IPS-11a (cell line): ENCODE data around the gene KRTAP6-2.

Experiments
- H3K4me3 ChIP-seq: one replicate; pipeline ENCODE4 v1.5.1; 2013; ENCODE audit warnings: low read depth, low read length, control low read depth

Gene KRTAP6-2, protein sequence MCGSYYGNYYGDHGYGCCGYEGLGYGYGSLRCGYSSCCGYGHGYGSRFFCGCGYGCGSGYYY

DNA sequence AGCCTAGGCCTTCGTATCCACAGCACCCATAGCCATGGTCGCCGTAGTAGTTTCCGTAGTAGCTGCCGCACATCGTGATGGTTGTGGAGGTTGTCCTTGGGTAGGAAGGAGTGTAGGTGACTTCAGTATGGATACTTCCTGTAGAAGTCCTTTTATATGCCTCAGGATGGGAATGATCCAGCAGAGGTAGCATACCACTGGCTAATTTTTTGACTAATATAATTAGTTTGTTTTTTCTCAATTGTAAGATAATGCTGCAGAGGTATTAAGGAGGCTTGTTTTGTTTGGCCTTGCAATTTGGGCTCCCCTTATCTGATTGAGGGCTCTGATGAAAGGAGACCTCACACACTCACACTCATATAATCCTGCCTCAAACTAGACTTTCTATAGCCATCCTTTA, at the start of gene KRTAP6-2:
Gene KRTAP6-2, minus strand, starts transcription at position 101 of the 400 bp plus-strand sequence. Its CDS starts 28 bp downstream, at position 73.
- H3K4me3 ChIP-seq: no peak within 1 kb of the TSS

GRCh38 chr21:30646904-30647414, 48.3 kb upstream of the KRTAP6-2 start:
- no peak overlapping the region for H3K4me3 ChIP-seq

- H3K4me3 ChIP-seq: no peak within 1 kb of the TSS
Measured at GRCh38 chr21:30642564-30642963, 43.9 kb upstream of the KRTAP6-2 start, which contains the start of gene KRTAP20-3. Gene KRTAP20-3 (plus strand): TSS chr21:30642864.

DNA sequence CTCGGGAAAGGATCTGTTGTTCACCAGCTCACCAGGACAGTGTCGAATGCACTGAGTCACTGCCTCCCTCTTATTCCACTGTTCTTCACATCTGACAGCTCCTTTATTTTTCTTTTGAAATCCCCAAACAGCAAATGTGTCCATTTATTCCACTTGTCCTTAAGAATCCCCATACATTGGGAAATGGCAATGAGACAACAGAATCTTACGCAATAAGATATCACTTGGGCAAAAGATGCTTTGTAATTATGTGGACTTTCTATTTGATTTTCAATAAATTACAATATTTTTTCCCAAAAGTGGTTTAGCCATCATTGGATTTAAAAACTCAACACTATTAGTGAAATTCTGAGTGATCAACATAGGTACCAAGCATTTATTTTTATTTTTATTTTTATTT, 40.0 kb upstream of the KRTAP6-2 start:
- no peak overlapping the region for H3K4me3 ChIP-seq

GRCh38 chr21:30634906-30635305, 36.2 kb upstream of the KRTAP6-2 start, which contains the start of gene KRTAP20-2:
Gene KRTAP20-2 (plus strand): TSS chr21:30635206. CDS start chr21:30635264, 58 bp downstream.
- no peak within 1 kb of the TSS for H3K4me3 ChIP-seq

DNA sequence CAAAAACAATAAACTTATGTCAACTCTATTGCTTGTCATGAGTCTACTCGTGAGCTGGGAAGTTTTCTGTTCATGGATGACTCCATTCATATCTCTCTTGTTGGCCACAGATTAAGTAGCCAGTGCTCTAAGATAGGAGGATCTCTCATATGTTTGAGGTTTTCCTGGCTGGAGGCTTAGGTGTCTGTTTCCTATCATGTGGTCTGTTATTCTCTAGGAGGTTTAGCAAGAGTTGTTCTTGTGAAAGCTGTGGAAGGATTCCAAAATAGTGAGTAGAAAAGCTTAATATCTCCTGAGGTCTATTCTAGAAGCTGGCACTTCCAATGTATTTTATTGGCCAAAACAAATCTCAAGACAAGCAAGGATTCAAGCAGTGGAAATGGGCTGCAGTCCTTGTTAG, 30.5 kb upstream of the KRTAP6-2 start:
- H3K4me3 ChIP-seq: no peak overlapping the region

DNA sequence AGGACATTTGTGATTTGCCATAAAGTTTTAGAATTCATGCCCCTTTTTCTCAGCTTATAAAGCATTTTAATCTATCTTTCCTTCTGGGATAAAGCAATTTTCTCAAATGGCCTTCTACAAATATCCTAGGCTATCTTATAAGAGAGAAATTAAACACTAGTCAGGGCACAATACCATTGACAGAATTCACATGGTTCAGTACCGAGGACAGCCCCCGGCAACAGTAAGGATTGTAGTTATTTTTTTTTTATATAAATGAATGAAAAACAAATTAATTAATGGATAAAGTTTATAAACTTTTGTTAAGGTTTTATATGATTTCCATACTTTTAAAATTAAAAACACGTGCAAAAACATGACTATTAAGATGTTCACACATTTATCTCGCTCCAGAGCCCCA, 29.4 kb upstream of the KRTAP6-2 start:
- H3K4me3 ChIP-seq: no peak overlapping the region

DNA sequence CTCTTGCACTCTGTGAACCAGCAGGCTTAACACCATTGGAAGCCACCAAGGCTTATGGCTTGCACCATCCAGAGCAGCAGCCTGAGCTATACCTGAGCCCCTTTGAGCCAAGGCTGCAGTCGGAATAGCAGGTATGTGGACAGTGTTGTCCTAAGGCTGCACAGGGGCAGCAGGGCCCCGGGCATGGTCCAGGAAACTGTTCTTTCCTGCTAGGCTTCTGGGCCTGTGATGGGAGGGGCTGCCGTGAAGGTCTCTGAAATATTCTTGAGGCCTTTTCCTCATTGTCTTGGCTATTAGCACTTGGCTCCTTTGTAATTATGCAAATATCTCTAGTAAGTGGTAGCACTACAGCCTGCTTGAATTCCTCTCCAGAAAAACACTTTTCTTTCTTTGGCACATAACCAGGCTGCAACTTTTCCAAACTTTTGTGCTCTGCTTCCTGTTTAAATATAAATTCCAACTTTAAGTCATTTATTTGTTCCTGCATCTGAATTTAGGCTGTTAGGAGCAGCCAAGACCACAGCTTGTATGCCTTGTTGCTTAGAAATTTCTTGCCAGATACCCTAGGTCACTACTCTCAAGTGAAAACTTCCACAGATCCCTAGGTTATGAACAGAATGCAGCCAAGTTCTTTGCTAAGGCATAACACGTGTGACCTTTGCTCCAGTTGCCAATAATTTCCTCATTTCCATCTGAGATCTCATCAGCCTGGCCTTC, 26.9 kb upstream of the KRTAP6-2 start:
- H3K4me3 ChIP-seq: no peak overlapping the region

GRCh38 chr21:30623362-30623761, 24.7 kb upstream of the KRTAP6-2 start:
- no peak overlapping the region for H3K4me3 ChIP-seq

DNA sequence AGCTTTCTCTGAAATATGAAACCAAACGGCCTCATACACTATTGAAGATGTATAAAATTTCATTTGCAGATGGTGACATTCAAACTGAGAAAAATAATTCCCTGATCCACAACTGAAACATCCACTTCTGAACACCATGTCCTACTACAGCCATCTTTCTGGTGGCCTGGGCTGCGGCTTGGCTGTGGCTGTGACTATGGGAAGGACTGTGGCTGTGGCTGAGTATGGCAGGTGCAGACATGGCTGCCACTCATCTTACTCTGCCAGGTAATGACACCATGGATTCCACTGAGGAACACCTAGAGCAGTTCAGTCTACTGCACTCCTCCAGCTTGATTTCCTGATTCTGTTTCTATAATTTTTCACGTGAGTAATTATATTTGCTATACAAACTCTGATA, 21.8 kb upstream of the KRTAP6-2 start, which contains the start of gene KRTAP20-4:
Gene KRTAP20-4, plus strand, starts transcription at position 106 of the 400 bp plus-strand sequence.
- H3K4me3 ChIP-seq: no peak within 1 kb of the TSS

- H3K4me3 ChIP-seq: no peak overlapping the region
Measured at GRCh38 chr21:30620080-30620479, 21.4 kb upstream of the KRTAP6-2 start.

DNA sequence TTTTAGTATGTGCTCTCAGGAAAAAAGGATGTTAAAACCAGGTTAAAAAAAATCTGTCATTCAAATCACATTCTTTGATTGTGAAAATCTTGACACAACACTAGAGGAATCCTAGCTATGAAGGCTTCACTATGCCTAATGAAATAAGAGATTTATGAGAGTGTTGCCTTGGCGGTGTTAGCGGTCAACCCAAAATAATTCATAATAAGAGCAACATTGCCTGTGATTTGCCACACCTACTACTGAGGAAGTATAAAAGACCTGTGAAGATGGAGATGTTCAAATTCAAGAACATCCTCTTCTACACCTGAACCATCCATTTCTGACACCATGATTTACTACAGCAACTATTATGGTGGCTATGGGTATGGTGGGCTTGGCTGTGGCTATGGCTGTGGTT, 17.4 kb upstream of the KRTAP6-2 start, which contains the start of gene KRTAP20-1:
Gene KRTAP20-1, plus strand, starts transcription at position 301 of the 400 bp plus-strand sequence. Its CDS starts 30 bp downstream, at position 331.
- H3K4me3 ChIP-seq: no peak within 1 kb of the TSS

GRCh38 chr21:30615199-30615598, 16.5 kb upstream of the KRTAP6-2 start:
- H3K4me3 ChIP-seq: no peak overlapping the region

DNA sequence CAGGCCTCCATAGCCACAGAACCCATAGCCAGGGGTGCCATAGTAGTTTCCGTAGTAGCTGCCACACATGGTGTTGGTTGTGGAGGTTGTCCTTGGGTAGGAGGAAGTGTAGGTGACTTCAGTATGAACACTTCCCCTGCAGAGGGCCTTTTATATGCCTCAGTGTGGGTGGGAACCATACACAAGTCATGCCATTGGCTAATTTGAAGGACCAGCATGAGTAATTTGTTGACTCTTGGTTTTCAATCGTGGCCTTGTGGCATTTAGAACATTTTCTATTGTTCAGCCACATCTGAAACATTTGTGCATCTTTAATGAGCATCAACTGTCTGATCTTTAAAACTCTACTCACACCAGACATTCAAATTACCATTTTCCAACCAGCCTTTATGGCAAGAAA, 15.1 kb upstream of the KRTAP6-2 start, which contains the start of gene KRTAP6-1:
Gene KRTAP6-1, minus strand, starts transcription at position 95 of the 400 bp plus-strand sequence. Its CDS starts 26 bp downstream, at position 69.
- H3K4me3 ChIP-seq: no peak within 1 kb of the TSS

DNA sequence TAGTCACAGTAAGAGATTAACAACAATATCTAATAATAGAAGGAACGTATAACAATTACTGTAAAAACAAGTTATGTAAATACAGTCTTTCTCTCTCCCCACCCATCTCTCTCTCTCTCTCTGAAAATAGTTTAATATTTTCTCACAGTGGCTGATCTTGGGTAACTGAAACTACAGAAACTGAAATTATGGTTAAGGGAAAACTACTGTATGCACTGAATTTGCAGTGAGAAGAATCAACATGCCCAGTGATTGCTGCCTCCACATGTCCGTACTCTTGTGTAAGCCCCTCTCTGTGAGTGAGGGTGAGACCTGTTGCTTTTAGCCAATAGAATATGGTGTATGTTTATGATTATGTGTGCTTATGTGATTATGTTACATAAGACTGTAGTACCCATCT, 13.4 kb upstream of the KRTAP6-2 start:
- H3K4me3 ChIP-seq: no peak overlapping the region

DNA sequence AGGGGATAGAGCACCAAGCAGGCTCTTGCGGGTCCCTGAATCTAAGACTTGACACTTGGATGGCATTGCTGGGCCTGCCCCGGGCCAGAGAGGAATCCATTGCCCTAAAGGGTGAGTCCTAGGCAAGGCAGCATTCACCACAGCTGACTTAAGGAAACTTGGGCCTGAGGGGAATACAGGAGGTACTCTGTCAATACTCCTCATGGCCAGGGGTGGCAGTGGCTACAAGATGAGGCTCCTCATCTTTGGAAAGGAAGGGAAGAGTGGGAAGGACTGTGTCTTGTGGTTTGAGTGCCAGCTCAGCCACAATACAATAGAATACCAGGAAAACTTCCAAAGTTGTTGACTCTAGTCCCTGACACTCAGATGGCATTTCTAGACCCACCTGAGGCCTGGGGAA, 7.3 kb upstream of the KRTAP6-2 start:
- H3K4me3 ChIP-seq: no peak overlapping the region

GRCh38 chr21:30600787-30601186, 2.1 kb upstream of the KRTAP6-2 start, which contains the start of gene KRTAP22-1:
Gene KRTAP22-1 (plus strand): TSS chr21:30601087.
- no peak within 1 kb of the TSS for H3K4me3 ChIP-seq

GRCh38 chr21:30592140-30592539, 6.6 kb downstream of the KRTAP6-2 start, which contains the start of gene KRTAP6-3:
Gene KRTAP6-3 (plus strand): TSS chr21:30592440. CDS start chr21:30592446, 6 bp downstream.
- H3K4me3 ChIP-seq: no peak within 1 kb of the TSS

- no peak within 1 kb of the TSS for H3K4me3 ChIP-seq
Measured at GRCh38 chr21:30590297-30590696, 8.4 kb downstream of the KRTAP6-2 start, which contains the start of gene KRTAP22-2. Gene KRTAP22-2 (minus strand): TSS chr21:30590397.

DNA sequence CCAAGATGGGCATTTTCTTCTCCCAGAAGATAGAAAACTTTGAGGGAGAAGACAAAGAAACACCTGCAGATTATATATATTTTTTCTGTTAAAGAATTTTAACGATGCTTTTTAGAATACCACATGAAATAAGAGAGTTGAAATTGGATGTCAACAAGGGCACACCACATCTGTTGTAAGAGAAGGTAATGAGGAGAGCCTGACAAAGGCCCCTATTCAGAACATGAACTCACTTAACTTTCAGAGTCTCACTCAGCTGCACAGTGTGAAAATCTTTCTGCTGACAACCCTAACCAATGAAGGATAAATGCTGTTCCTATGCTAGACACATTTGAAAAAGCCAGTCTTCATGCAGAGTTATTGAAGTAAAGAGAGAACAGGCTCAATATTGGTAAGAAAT, 15.8 kb downstream of the KRTAP6-2 start:
- no peak overlapping the region for H3K4me3 ChIP-seq

GRCh38 chr21:30580132-30580531, 18.6 kb downstream of the KRTAP6-2 start:
- H3K4me3 ChIP-seq: no peak overlapping the region

DNA sequence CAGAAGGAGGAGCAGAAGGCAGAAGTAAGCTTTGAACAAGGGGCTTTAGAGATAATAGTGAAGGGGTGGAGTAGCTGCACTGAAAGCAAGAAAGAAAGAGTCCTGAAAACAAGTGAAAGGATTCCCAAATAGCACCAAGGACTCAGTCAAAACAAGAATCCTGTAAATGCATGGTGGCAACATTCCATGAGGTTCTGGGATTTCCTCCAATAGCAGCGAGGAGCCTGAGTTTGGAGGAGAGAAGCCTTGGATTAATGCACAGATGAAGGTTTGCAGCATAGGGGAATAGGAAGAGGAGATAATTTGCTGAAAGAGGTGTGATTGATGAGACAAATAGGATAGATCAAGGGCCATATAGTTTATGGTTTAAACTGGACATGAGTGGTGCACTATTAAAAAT, 19.4 kb downstream of the KRTAP6-2 start:
- H3K4me3 ChIP-seq: no peak overlapping the region
